MCF 10A (cell line): ENCODE data around the gene MICALL2. TPM values are rescaled to one million over a fixed set of nuclear protein-coding genes. Genes with fewer than 3 reads are reported as not detected.

ENCODE experiments used
- BruUV-seq: library from RNA; stranded (reverse); fragments of 400-500 nt; replicated peaks from 2 replicates; lab custom pipeline; 2021; lab: Mats Ljungman, UMichigan
- CTCF ChIA-PET: fragments of 300-600 bp; sonication (Branson Sonifier 250); formaldehyde crosslinking; extraction: SDS; loops from one replicate; lab custom pipeline; 2021; ENCODE audit warnings: antibody characterized with exemption, inconsistent platforms; lab: Yijun Ruan, JAX
- POLR2A ChIA-PET: fragments of 300-600, 350-650 bp; sonication (Branson Sonifier 250); formaldehyde crosslinking; extraction: SDS; loops from one replicate; lab custom pipeline; 2020; ENCODE audit warnings: antibody characterized with exemption, inconsistent platforms; lab: Yijun Ruan, JAX
- DNase-seq: peaks from one replicate; pipeline ENCODE4 v3.0.0-alpha.2; 2018; ENCODE audit not compliant: unreplicated experiment
- H3K27ac Mint-ChIP-seq: one replicate; pipeline ENCODE4 v1.8.0; 2022; ENCODE audit warnings: mild to moderate bottlenecking, low read depth, mixed read lengths; ENCODE audit not compliant: unreplicated experiment
- H3K27me3 Mint-ChIP-seq: one replicate; pipeline ENCODE4 v1.8.0; 2022; ENCODE audit warnings: mixed read lengths; ENCODE audit not compliant: insufficient read depth, unreplicated experiment
- H3K36me3 Mint-ChIP-seq: one replicate; pipeline ENCODE4 v1.8.0; 2022; ENCODE audit warnings: mild to moderate bottlenecking, moderate library complexity, mixed read lengths; ENCODE audit not compliant: insufficient read depth, unreplicated experiment
- H3K4me1 Mint-ChIP-seq: one replicate; pipeline ENCODE4 v1.8.0; 2022; ENCODE audit warnings: mixed read lengths; ENCODE audit not compliant: insufficient read depth, unreplicated experiment
- H3K4me3 Mint-ChIP-seq: one replicate; pipeline ENCODE4 v1.8.0; 2022; ENCODE audit warnings: mild to moderate bottlenecking, moderate library complexity, mixed read lengths; ENCODE audit not compliant: unreplicated experiment
- H3K9me3 Mint-ChIP-seq: one replicate; pipeline ENCODE4 v1.8.0; 2022; ENCODE audit warnings: mixed read lengths; ENCODE audit not compliant: unreplicated experiment
- intact Hi-C: fragments of 100-400 bp; cut with micrococcal nuclease; formaldehyde crosslinking; loops from 2 replicates; pipeline ENCODE4 v1.14.1; 2022
- total RNA-seq: library from RNA; stranded (reverse); gene quantifications from 2 replicates; pipeline ENCODE4 v1.2.3, GENCODE V29; 2022
- TF ChIP-seq, protein P1 (sequence below): fragments of 200-600 bp; IDR thresholded peaks from one replicate; pipeline ENCODE4 v1.8.0; 2022; ENCODE audit warnings: antibody characterized with exemption, mild to moderate bottlenecking; ENCODE audit not compliant: unreplicated experiment

Gene MICALL2
- total RNA-seq, 1 experiment from 2014 or later: 15.8 TPM

DNA sequence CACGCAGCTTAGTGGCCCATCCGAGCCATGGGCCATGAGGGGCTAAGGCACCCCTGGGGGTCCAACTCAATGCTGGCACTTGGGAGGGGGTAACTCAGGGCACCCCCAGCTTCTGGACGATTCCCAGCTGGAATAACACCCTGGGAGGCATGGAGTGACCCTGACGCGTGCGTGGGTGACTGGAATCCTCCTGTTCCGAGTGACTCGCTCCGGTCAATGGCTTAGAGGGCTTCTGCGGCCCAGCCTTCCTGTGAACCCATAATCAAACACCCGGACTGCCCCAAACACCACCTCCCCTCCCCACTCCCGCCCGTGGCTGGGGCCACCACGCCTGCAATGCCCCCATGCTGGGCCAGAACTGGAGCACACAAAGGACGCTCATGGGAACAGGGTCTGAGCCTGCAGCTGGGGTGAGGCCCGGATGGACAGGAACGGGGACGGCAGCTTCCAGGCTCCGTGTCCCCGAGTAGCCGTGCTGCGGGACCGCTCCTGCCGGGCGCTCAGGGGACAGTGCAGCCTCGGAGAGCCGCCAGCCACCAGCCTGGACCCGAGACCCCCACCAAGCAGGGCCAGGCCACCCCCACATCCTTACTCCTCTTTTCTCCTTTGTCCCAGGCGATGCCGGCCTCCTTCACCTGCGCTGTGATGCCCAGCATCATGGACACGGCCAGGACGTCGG, 36.4 kb upstream of the MICALL2 start:
- no peak for DNase-seq
- POLR2A ChIA-PET: no interaction called here
- no TSS peak for BruUV-seq
- Mint-ChIP-seq H3K27me3 (no peaks in the 10 kb centered on the region), H3K36me3 (peaks cover 34% of the 10 kb centered on the region), H3K9me3 (no peaks in the 10 kb centered on the region), H3K27ac (no peak overlapping the region), H3K4me3 (no peak overlapping the region), H3K4me1 (no peaks in the 10 kb centered on the region)
- CTCF ChIA-PET: interaction anchor here (0.6 kb wide), 1 partner anchor 63 kb away, joined by 3 read pairs; no protein-coding TSS in a partner anchor
- TF ChIP-seq, protein P1, sequence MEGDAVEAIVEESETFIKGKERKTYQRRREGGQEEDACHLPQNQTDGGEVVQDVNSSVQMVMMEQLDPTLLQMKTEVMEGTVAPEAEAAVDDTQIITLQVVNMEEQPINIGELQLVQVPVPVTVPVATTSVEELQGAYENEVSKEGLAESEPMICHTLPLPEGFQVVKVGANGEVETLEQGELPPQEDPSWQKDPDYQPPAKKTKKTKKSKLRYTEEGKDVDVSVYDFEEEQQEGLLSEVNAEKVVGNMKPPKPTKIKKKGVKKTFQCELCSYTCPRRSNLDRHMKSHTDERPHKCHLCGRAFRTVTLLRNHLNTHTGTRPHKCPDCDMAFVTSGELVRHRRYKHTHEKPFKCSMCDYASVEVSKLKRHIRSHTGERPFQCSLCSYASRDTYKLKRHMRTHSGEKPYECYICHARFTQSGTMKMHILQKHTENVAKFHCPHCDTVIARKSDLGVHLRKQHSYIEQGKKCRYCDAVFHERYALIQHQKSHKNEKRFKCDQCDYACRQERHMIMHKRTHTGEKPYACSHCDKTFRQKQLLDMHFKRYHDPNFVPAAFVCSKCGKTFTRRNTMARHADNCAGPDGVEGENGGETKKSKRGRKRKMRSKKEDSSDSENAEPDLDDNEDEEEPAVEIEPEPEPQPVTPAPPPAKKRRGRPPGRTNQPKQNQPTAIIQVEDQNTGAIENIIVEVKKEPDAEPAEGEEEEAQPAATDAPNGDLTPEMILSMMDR: no peak
- intact Hi-C loops: no loop called here

DNA sequence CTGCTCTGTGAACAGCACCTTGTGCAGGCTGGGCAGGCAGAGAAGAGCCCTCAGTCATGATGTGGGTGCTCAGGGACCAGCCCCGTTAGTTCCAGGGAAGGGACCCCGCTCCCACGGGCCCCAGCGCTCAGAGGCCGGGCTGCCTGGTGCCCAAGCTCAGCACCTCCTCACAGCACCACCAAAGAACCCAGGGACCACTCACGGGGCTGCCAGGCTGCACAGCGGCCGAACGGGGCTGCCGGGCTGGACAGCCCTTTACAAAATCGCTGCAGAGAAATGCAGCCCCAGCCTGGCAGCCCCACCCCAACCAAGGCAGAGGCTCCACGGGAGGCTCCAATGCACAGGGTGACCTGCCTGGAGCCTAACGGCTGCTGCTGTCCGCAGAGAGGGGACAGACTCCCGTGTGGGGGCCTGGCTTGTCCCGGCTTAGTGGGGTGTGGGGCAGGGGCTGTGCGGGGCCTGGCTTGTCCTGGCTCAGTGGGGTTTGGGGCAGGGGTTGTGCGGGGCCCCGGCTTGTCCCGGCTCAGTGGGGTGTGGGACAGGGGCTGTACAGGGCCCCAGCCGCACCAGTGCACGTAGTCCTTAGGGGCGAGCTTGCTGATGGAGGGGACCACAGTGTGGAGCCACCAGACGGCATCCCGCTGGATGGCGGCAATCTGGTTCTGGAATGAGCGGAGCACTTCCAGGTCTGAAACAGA, 35.7 kb upstream of the MICALL2 start:
- TF ChIP-seq, protein P1: no peak
- Mint-ChIP-seq H3K36me3 (peaks cover 34% of the 10 kb centered on the region), H3K9me3 (no peaks in the 10 kb centered on the region), H3K4me3 (no peak overlapping the region), H3K27ac (no peak overlapping the region), H3K4me1 (no peaks in the 10 kb centered on the region), H3K27me3 (no peaks in the 10 kb centered on the region)
- no TSS peak for BruUV-seq
- POLR2A ChIA-PET: no interaction called here
- CTCF ChIA-PET: interaction anchor here (0.6 kb wide), 1 partner anchor 63 kb away, joined by 3 read pairs; no protein-coding TSS in a partner anchor
- intact Hi-C loops: no loop called here
- no peak for DNase-seq

DNA sequence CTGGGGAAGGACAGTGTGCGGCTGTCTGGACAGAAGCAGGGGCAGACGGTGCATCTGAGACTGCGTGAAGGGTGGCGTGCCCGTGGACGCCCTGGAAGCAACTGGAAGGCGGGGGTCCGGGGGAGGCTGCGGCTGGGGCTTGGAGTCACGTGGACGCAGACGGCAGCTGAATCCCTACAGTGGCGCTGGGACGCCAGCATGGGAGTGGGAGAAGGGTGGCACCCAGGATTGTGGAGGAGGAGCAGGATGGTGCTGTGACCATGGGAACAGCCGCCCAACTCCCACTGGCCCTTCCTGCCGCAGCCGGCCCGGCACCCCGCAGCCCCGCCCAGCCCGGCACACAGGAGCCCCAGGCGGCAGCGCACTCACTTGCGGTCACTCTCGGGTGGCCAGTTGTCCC, 35.2 kb upstream of the MICALL2 start:
- peaks cover 35% of the 10 kb centered on the region for H3K36me3 Mint-ChIP-seq
- intact Hi-C loops: no loop called here
- TF ChIP-seq, protein P1: no peak
- no peaks in the 10 kb centered on the region for H3K4me1 Mint-ChIP-seq
- no peak for DNase-seq
- no peaks in the 10 kb centered on the region for H3K27me3 Mint-ChIP-seq
- no TSS peak for BruUV-seq
- no peaks in the 10 kb centered on the region for H3K9me3 Mint-ChIP-seq
- ChIA-PET POLR2A (no interaction called here), CTCF (interaction anchor here (0.6 kb wide), 1 partner anchor 21 kb away, joined by 4 read pairs; no protein-coding TSS in a partner anchor)
- no peak overlapping the region for H3K4me3 Mint-ChIP-seq
- H3K27ac Mint-ChIP-seq: no peak overlapping the region

DNA sequence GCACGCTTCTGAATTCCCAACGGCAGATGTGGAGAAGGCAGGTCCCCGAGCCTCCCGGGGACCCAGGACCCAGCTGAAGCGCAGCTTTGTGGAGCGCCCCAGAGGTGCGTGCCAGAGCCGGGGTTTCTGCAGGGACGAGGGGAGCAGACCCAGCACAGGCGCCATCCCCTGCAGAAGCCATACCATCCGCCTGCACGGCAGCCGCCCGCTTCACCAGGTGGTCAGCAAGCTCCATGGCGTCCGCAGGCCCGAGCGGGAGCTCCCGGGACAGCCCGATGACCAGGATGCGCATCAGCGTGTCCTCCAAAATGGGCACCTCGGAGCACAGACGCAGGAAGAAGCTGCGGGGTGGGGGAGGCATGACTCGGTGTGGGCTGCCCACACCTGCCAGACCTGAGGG, 34.3 kb upstream of the MICALL2 start:
- no peak for DNase-seq
- POLR2A ChIA-PET: no interaction called here
- CTCF ChIA-PET: no interaction called here
- Mint-ChIP-seq H3K9me3 (no peaks in the 10 kb centered on the region), H3K4me3 (no peak overlapping the region), H3K4me1 (no peaks in the 10 kb centered on the region), H3K36me3 (peaks cover 44% of the 10 kb centered on the region), H3K27ac (no peak overlapping the region), H3K27me3 (no peaks in the 10 kb centered on the region)
- TF ChIP-seq, protein P1: no peak
- intact Hi-C loops: no loop called here
- no TSS peak for BruUV-seq
